Measurements from ENCODE around the gene KCNMB2.
"Not testable (repeated sequence)": the region's sequence is repeated elsewhere in the genome, so short reads cannot be mapped to it uniquely, and the experiment has no call there.

GRCh38 chr3:178859900-178860436 lies 323.7 kb downstream of the KCNMB2 start:
- not testable (repeated sequence) for TF ChIP-seq ZNF384 (IDR thresholded peaks at IDR 0.05); LEF1 (IDR thresholded peaks at IDR 0.05; ENCODE audit: borderline replicate concordance); ELF4 (IDR thresholded peaks at IDR 0.05); BHLHE40 (IDR thresholded peaks at IDR 0.05; ENCODE audit: borderline replicate concordance); SP1 (IDR thresholded peaks at IDR 0.05)

All from HEK293T (cell line).